ENCODE data around the gene MSANTD1. TPM values are rescaled to one million over a fixed set of nuclear protein-coding genes. Genes with fewer than 3 reads are reported as not detected.

The MSANTD1 gene
- total and polyA plus RNA-seq, 2 donors (not counting 1 experiment from before 2014, with no cell fraction given): 0.78 to 5.5 TPM

DNA sequence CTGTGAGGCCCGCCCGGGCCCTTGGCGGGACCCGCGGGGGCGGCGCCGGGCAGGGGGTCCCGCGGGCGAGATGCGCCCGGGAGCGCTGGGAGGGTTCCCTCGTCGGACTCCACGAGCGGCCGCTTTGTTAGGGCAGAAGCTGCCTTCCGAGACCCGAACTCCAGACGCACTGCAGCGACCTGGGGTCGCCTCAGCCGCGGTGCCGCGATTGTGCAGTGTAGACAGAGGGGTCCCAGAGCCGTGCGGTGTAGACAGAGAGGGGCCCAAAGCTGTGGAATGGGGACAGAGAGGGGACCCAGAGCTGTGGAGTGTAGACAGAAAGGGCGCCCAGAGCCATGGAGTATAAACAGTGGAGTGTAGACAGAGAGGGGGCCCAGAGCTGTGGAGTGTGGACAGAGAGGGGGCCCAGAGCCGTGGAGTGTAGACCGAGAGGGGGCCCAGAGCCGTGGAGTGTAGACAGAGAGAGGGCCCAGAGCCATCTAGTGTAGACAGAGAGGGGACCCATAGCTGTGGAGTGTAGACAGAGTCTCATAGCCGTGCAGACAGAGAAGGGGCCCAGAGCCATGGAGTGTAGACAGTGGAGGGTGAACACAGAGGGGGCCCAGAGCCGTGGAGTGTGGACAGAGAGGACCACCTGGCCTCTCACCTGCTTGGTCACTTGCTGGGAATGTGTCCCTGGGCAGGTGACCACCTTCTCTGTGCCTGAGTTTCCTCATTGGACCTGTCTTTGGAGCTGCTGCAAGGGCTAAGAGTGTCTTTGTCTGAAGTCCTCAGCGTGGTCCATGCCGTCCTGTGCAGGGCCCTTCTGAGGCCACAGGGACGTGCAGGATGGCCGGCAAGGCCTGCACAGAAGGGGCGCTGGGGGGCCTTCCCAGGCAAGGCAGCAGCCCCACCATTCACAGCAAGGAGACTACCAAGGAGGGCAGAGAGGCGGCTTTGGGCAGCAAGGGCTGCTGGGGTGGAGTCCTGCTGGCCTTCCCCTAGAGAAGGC lies 44.7 kb downstream of the MSANTD1 start:
- DNase-seq (peak; percentile 55), ATAC-seq (ENCODE audit: low read depth) (no peak)
- H2AFZ ChIP-seq (ENCODE audit: insufficient read depth, low read depth, low read length, poor library complexity, severe bottlenecking): peak overlapping the region; percentile 69
- H3K4me3 ChIP-seq (ENCODE audit: control extremely low read depth in 1 of 5, extremely low read depth in 1 of 5, insufficient read depth in 1 of 5, low read depth in 2 of 5, low read length in 4 of 5): peak overlapping the region in 4 of 5 experiments; percentile 22 to 69 (median 47)
- H3K79me2 ChIP-seq (ENCODE audit: control insufficient read depth, insufficient read depth, low read length): no peaks in the 10 kb centered on the region
- TF ChIP-seq, protein P1, sequence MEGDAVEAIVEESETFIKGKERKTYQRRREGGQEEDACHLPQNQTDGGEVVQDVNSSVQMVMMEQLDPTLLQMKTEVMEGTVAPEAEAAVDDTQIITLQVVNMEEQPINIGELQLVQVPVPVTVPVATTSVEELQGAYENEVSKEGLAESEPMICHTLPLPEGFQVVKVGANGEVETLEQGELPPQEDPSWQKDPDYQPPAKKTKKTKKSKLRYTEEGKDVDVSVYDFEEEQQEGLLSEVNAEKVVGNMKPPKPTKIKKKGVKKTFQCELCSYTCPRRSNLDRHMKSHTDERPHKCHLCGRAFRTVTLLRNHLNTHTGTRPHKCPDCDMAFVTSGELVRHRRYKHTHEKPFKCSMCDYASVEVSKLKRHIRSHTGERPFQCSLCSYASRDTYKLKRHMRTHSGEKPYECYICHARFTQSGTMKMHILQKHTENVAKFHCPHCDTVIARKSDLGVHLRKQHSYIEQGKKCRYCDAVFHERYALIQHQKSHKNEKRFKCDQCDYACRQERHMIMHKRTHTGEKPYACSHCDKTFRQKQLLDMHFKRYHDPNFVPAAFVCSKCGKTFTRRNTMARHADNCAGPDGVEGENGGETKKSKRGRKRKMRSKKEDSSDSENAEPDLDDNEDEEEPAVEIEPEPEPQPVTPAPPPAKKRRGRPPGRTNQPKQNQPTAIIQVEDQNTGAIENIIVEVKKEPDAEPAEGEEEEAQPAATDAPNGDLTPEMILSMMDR (IDR thresholded peaks at IDR 0.05): no peak
- no peak for TF ChIP-seq EZH2 (IDR thresholded peaks at IDR 0.05; ENCODE audit: borderline replicate concordance, insufficient read depth, low read depth, low read length, poor library complexity, severe bottlenecking)
- H3K9me3 Mint-ChIP-seq (ENCODE audit: insufficient read depth): no peaks in the 10 kb centered on the region
- POLR2A ChIA-PET: no interaction called here
- H3K9ac ChIP-seq (ENCODE audit: low read length): peak overlapping the region; percentile 66
- WGBS (ENCODE audit: insufficient coverage): 30% methylated on average over 42 of the region's 42 CpGs
- no peaks in the 10 kb centered on the region for H4K20me1 ChIP-seq (ENCODE audit: control insufficient read depth, insufficient read depth, low read length, poor library complexity, severe bottlenecking)
- peaks cover 14% of the 10 kb centered on the region for H3K27me3 Mint-ChIP-seq
- H3K36me3 ChIP-seq (replicated peaks in 1 of 2; ENCODE audit: control extremely low read depth in 1 of 2, control insufficient read depth in 1 of 2, extremely low read depth in 1 of 2, insufficient read depth in 2 of 2, low read length in 1 of 2): no peaks in the 10 kb centered on the region
- peak overlapping the region; percentile 92 for H3K4me2 ChIP-seq (replicated peaks; ENCODE audit: low read depth, low read length, poor library complexity, severe bottlenecking)
- CTCF ChIA-PET: no interaction called here
- intact Hi-C loops (cut with micrococcal nuclease): loop anchor here (2.0 to 5.0 kb wide), 2 partner anchors 239 to 1711 kb away; partner anchors contain the start of gene LRPAP1
- peaks cover 0 to 17% (median 3%) of the 10 kb centered on the region in 4 experiments for H3K27me3 ChIP-seq (replicated peaks in 1 of 4; ENCODE audit: control extremely low read depth in 1 of 4, control insufficient read depth in 3 of 4, insufficient read depth in 4 of 4, low read length in 3 of 4)
- H3K27ac ChIP-seq (ENCODE audit: low read length in 2 of 2): no peak overlapping the region
- peak overlapping the region; percentile 83 for H3K4me3 Mint-ChIP-seq
- H3K9me3 ChIP-seq (ENCODE audit: control extremely low read depth in 1 of 3, control insufficient read depth in 2 of 3, insufficient read depth in 1 of 3, low read length in 2 of 3): peaks cover 0 to 7% (median 0%) of the 10 kb centered on the region in 3 donors
- H3K27ac Mint-ChIP-seq: peak overlapping the region; percentile 81
- peaks cover 13% of the 10 kb centered on the region for H3K4me1 Mint-ChIP-seq
- H3K4me1 ChIP-seq (ENCODE audit: control insufficient read depth in 2 of 2, insufficient read depth in 2 of 2, low read length in 2 of 2): peaks cover 7 to 17% of the 10 kb centered on the region in 2 donors

All from B cell (primary cell).